GM21825 (cell line): ENCODE measurements around the gene OR9A2.
"Not testable (repeated sequence)": the region's sequence is repeated elsewhere in the genome, so short reads cannot be mapped to it uniquely, and the experiment has no call there.

Experiments
- ATAC-seq: cut with Tn5 transposase; IDR thresholded peaks from one replicate; pipeline ENCODE4 v1.9.1; 2021; ENCODE audit warnings: mild to moderate bottlenecking, moderate library complexity; ENCODE audit not compliant: unreplicated experiment

The OR9A2 gene

DNA sequence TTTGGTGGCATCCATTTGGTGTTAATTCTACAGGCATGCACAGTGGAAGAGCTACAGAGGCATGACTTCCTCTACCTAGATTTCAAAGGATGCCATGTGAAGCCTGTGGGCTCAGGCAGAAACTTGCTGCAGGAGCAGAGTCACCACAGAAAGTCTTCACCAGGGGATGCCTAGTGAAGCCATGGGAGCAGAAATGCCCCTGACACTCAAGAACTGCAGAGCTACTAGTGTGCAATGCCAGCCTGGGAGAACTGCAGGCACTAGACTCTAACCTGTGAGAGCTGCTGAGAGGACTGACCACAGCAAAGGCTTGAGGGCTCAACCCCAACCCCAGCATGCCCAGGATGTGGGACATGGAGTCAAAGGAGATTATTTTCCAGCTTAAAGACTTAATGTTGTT is 3.9 kb downstream of the OR9A2 start:
- no peak for ATAC-seq

DNA sequence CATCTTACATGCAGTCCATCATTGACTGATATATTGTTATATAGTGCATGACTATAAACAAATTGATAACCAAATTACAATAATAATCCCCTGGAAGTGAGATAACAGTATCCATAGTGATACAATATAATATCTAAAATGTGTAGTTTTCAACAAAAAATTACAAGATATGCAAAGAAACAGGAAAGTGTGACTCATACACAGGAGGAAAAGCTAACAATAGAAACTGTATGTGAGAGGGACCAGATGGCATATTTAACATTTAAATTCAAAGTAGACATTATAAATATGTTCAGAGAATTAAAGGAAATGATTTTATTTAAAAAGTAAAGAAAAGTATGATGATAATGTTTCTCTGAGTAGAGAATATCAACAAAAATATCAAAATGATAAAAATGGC is 8.0 kb downstream of the OR9A2 start:
- ATAC-seq: no peak

DNA sequence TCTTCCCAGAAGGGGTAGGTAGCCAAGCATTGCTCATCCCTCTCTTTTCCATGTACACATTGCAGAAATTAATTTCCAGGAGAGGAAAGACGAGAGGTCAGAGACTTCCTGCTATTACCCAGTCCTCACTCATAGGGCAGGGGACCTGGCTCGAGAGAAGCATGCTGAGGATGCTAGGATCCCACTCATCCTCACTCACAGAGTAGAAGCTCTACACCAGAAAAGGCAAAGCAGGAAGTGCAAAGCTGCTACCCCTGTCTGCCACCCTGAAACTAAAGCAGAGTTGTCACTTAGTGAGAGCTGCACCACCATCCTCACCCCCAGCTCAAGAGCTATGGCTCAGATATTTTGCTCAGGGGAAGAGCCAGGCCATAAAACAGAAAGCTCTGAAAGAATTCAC is 9.9 kb downstream of the OR9A2 start:
- ATAC-seq: no peak

DNA sequence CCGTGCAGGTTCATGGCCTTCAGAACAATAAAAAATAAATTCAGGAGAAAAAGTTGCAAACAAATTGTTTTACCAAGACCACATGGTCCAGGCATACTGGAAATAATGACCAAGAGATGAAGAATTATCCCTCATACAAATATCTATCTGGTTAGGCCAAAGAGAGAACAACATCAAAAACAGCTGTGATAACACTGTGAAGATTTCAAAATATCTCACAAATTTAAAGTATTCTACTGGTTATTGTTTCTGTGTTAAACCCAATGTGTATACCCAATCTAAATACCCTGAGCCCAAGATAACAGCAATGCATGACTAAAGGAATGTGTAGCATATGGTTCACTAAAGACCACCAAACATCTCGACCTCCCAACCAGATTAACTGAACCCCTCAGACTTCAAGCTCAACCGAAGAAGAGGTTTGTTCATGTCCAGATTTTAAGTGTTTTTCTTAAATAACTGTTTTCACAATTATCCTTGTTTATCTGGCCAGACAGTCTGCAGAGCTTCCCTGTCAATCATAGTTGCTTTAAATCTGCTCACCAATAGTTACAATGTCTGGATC is 10.9 kb downstream of the OR9A2 start:
- no peak for ATAC-seq

DNA sequence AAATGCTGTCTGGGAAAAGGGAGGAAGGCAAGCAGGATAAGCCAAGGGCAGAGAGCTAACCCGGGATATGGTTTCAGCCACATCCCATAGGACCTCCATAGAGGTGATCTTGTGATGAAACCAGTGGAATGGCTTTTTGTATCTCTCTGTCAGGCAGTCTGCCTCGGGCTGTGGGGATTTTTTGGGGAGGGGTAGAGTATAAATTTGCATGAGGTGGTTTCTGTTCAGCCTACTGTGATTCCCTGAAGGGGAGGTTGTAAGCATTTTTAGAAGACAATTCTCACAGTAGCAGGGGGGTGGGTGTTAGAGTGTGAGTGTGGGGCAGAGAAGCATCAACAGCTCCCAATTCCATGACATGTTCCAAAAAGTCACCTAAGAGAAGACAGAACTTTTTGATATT is 11.8 kb downstream of the OR9A2 start:
- ATAC-seq: peak; percentile 87

DNA sequence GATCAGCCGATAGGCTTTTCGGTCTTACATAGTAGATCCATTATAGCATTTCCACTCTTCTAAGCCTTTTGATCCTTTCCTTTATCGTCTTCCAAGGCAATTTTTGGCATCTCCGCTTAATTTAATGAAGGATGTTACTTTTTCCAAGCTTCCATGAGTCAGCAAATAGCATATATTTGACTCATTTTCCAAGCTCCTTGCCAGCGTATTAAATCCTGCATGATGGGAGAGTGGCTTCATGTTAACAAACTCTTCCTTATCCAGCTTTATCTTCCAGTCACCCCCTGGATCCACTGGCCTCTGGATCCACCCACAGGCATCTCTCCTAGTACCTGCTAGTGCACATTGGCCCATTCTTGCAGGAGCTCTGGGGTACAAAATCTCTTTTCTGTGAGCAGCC is 13.0 kb downstream of the OR9A2 start:
- no peak for ATAC-seq

DNA sequence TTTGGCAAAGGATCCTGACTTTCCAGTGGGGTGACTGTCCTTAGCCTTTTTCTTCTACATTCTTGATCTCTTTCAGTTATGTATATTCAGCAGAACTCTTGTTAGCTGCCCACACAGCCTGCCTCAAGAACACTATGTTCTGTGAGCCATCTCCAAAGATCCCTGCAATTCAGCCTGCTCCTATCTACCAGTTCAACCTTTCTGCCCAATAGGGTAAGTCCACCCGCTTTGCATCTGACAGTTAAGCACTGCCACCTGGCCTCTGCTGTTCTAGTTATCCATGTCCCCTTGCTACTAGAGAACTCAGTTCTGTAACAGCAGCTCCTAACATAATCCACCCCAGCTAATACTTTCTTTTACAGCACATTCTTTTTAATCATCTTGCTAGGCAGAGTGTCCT is 13.5 kb downstream of the OR9A2 start:
- no peak for ATAC-seq

DNA sequence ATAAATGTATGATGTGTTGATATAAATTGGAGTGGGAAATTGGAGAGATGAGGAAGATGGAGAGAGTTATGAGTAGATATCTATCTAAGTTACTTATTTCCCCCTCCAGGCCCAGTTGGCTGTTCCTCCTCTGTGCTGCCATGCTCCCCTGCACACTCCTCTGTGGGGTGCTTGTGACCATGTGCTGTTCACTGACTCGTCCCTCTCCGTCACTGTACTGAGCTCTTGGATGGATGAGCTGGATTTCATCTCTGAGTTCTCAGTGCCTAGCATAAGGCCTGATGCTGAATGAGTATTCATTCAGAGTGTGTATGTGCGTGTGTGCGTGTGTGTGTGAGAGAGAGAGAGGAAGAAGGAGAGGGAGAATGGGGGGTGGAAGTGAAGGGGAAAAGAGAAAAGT is 14.5 kb downstream of the OR9A2 start:
- no peak for ATAC-seq

DNA sequence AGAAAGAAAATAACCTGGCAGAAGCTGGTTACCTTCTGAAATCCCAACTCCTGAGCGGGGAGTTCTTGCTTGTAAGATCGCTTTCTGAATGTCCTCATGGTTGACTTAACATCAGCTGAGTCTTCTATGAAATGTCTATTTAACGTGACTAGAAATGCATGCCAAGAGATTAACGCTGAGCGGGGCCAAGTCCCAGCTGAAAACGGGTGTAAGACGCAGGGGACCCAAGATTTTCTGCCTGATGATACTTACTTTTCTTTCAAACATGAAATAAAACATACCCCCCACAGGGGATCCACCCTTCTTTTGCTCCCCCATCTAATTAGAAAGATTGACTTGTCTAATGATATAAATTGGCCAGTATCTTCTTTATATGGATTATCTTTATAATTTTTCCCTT is 14.9 kb downstream of the OR9A2 start:
- ATAC-seq: no peak

DNA sequence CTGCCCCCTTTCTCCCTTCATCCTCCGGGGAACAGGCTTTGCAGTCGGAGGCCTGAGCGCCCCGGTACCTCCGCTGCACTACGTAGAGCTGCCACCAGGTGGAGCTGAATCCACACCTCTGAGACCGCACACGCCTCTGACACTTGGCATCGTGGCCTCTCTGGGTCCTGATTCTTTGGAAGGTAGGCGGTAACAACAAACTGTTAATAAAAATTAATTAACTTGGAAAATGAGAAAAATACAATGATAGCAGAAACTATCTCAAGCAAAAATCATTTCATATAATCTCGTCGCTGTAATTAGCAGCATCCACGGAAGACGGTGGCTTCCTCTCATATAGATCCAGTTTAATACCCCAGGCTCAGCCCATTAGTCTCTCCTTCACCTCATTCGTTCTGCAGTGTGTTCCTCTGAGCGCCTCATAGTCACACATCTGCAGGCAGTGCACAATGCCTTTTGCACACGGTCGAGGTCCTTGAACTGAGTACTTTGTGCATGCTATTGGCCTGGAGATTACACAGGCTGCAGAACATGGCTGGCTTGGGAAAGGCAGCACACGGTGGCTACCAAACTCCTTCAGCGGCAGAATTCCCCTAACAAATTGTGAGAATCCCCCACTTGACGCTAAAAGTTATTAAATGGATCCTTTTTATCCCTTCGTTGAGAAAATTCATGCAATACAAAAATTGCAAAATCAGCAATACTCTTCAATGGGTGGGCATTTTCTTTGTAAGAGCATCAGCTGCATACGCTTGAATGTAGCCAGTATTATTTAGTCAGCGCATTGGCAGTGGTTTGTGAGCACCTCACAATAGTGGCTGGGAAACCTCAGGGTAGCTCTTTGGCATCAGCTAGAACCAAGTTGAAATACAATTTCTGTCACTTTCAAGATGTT is 18.7 kb downstream of the OR9A2 start:
- ATAC-seq: peak; percentile 83

DNA sequence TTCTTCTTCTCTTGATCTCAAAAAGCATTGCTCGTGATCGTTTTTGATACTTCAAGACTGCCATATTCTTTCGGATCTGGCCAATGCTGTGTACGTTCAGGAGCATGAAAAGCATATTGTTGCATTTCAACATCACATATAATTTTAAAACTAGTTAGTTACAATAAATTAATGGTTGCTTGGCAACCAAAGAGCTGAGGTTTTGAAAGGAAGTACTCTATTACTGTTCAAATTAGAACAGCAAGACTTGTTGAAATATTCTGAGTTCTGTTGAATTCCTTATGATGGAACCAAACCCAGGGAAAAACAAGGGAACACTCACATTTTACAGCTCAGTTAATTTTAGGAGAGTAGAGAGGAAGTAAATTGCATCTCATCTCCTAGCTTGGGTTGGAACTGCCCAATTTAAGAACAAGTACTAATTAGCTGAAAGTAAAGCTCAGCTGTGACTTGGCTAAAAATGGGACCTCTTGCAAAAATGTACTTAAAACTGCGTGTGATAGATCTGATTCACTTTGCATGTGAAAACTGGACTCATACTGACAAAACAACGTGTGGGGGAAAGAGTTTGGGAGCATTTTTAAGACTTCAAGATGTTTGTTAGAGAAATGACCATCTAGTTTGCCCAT is 21.2 kb downstream of the OR9A2 start:
- no peak for ATAC-seq

DNA sequence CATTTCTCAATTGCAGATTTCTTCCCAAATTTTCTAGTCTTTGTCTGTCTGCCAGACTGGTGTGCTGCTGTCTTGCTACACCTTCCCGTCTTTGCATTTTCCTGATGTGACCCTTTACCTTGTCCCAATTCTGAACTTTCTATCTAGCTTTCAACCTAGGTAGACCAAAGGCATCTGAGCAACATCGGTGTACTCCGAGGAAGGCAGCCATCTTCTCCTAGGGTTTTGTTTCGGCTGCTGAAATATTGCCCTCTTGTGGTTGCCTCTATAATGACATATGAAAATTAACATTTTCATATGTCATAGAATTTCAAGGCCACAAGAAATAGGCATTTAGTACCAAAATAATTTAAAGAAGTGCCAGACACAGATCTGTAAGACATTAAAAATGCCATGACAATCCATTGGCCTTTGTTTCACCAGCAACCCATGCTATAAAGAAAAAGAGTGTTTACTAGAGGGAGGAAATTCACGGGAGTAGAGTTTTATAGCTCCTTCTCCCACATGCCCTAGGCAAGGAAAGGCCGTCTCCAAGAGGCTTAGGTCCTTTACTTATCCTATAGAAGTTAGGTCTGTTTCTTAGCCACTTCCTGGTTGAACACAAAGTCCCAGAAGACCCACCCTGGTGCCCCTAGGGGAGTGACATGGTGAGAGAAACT is 23.4 kb downstream of the OR9A2 start:
- ATAC-seq: no peak

DNA sequence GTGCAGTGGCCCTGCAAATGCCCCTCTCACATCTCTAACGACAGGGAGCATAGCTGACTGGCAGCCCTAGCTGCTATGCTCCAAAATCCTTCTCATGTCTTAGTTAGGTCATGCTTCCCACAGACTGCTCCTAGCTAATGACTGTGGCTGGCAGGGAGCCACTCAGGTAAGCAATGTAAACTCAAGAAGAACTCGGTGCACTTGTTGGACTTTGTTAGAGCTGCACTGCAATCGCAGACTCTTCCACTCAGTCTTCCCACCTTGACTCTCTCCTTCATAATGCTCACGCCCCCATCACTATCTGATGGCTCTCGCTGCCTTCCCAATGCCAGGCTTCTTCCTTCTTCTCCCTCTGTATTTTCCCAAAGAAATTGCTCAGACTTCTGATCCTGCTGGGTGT is 24.0 kb downstream of the OR9A2 start:
- no peak for ATAC-seq

DNA sequence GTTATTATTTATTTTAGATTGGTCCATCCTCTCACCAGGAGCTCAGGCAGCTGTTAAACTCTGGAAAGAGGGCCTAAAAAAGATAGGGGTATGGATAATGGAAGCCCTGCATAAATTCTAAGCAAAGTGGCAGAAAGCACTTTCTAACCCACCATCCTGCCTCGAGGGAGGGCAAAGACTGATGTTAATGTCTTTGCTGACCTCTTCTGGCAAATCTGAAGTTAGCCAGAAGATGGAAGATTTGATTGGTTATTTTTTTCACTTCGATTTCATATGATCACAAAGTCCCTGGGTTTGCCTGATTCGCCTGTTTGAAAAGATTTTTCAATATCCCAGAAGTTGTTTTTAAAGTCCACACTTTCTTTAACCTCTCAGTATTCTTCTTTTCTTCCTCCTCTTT is 24.8 kb downstream of the OR9A2 start:
- ATAC-seq: no peak

DNA sequence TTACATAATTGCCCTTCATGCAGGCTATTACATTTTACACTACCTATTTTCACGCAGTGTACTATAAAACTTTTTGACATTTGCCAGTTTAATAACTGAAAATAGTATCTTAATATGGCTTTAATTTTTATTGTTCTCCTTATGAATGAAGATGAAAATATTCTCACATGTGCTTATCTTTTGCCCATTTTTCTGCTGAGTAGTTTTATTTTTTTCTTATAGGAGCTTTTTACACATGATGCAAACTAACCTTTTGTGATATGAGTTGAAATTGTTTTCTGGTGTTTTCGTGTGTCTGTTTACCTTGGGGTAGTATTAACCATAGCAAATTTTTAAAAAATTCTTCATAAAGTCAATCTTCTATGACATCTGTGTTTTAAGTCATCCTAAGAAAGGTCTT is 26.3 kb downstream of the OR9A2 start:
- ATAC-seq: no peak

DNA sequence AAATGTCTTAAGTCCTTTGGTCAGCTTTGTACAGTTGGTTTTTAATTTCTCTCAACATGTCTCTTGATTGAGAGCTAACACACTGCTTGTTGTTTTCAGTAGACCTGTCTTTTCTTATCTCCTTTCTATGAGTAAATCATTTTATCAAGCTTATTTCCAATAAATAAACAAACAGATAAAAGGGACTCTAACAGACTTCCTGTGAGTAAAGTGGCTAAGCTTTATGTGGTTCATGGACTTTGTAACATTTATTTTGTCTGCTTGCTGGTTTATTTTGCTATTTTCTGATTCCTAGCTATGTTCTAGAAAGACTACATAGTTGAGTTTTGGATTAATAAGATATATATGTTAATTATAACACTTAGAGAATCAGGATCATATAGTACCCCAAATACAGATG is 27.1 kb downstream of the OR9A2 start:
- no peak for ATAC-seq

DNA sequence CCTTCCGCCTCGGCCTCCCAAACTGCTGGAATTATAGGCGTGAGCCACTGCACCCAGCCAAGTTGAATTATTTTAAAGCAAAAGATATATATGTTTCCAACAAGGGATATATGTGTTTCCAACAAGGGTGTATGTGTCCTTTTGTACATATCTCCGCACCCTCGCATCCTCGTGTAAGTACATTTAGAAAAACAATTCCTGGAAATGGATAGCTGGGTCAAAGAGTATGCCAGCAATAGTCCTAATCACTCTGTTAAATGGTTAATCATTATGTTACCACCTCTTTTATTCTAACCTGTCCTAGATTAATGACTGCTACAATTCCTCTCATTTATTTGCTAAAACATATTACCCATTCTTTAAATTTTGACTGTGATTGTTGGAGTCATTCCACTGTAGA is 28.0 kb downstream of the OR9A2 start:
- no peak for ATAC-seq

DNA sequence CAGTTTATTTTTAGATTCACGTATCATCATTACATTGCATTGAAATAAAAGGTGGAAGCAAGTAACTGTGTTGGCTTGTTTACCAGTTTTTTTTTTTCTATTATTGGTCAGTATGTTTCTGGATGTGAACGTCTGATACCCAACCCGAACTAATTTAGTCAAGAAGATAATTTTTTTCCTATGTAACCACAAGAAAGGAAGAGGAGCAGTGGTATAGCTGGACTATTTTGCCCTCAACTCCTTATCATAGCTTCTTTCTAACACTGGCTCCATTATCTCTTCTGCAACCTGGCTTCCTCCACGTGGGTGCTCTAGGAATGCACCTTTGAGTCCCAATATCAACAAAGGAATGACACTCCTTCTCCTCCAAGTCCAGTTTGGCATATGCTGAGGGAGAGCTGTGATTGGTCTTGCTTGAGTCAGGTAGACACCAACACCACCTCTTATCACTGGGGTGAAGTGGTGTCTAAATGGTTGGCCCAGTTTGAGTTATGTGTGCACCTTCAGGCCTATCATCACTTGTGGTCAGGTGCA is 29.4 kb downstream of the OR9A2 start:
- ATAC-seq: no peak

DNA sequence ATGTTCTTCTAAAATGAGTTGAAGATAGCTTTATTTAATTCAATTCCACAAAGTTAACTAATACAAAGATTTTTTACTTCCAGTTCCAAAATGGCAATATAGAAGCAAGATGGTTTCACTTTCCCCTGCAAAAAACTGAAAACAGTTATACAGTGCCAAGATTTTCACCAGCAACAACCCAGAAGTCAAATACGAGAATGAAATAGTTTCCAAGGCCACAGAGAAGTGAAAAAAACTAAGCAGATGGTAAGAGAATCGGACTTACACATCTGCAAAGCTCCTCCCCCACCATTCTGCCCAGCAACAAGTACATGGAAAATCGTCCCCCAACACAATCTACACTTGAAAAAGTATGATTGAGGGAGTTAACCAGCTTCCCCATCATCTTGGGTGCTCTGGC is 34.5 kb downstream of the OR9A2 start:
- no peak for ATAC-seq

DNA sequence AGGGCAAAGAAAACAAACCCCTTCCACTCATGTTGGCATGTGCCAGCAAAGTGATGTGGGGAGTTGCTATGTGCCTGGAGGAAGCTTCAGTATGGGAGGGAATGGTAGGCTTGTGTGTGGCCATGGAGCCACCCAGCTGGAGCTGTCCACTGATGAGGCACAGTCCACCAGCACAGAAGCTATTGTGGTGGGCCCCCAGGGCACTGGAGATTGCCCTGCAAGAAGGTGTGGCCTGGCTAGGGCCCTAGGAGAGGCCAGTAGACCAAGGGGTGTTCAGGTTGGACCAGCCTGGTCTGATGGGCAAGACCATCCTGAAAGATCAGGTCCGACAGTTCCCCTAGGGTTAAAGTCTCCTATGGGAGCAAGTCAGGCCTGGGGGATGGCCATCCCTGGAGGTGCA is 42.6 kb downstream of the OR9A2 start:
- no peak for ATAC-seq

DNA sequence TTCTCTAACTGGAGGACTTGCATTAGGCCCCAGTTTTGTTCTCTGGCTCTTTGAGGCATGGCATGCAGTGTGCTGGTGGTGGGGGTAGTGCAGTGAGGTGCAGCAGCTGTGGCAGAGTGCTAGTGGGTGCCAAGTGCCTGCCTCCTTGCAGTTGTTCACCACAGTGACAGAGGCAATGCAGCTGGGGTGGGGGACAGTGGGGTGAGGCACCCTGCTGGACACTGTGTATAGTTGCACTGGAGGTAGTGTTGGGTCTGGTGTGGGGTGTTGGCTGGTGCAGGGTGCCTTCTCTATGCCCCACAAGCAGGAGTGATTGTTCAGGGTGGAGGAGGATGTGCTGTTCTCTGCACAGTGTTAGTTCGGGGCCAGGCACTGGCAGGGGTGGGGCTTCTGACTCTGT is 43.1 kb downstream of the OR9A2 start:
- no peak for ATAC-seq

DNA sequence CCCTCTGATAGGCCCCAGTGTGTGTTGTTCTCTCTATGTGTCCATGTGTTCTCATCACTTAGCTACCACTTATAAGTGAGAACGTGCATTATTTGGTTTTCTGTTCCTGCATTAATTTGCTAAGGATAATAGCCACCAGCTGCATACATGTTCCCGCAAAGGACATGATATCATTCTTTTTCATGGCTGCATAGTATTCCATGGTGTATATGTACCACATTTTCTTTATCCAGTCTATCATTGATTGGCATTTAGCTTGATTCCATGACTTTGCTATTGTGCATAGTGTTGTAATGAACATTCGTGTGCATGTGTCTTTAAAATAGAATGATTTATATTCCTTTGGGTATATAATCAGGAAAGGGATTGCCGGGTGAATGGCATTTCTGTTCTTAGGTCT is 48.5 kb downstream of the OR9A2 start:
- not testable (repeated sequence) for ATAC-seq
